RWPE2 (cell line): ENCODE results near the gene RNGTT.

ENCODE experiments used
- ATAC-seq: fragments of 200-7000 bp; cut with Tn5 transposase; 3 replicates; pipeline ENCODE4 v1.9.1; 2021; ENCODE audit warnings: low read depth
- DNase-seq: peaks from one replicate; pipeline ENCODE4 v3.0.0-alpha.2; 2020; ENCODE audit warnings: low spot score
- H3K27ac ChIP-seq: fragments of 450-650 bp; 2 replicates; pipeline ENCODE4 v1.5.1; 2017; ENCODE audit warnings: mild to moderate bottlenecking; ENCODE audit not compliant: poor library complexity, severe bottlenecking
- H3K27me3 ChIP-seq: fragments of 250-450 bp; sonication (Bioruptor Pico); 2 replicates; pipeline ENCODE4 v1.5.1; 2021; ENCODE audit warnings: mild to moderate bottlenecking, moderate library complexity; ENCODE audit not compliant: insufficient read depth, poor library complexity, severe bottlenecking
- H3K36me3 ChIP-seq: fragments of 250-450 bp; sonication (Bioruptor Pico); 2 replicates; pipeline ENCODE4 v1.5.1; 2020; ENCODE audit warnings: low read depth, mild to moderate bottlenecking, moderate library complexity
- H3K4me1 ChIP-seq: fragments of 250-450 bp; sonication (Bioruptor Pico); 2 replicates; pipeline ENCODE4 v1.5.1; 2021; ENCODE audit warnings: mild to moderate bottlenecking, moderate library complexity; ENCODE audit not compliant: insufficient read depth, poor library complexity, severe bottlenecking
- H3K4me3 ChIP-seq: fragments of 250-450 bp; sonication (Bioruptor Pico); 2 replicates; pipeline ENCODE4 v1.5.1; 2021; ENCODE audit warnings: mild to moderate bottlenecking, moderate library complexity; ENCODE audit not compliant: severe bottlenecking
- H3K9me3 ChIP-seq: fragments of 250-450 bp; sonication (Bioruptor Pico); 2 replicates; pipeline ENCODE4 v1.5.1; 2021; ENCODE audit warnings: mild to moderate bottlenecking, moderate library complexity; ENCODE audit not compliant: severe bottlenecking
- TF ChIP-seq, protein P1 (sequence below): fragments of 450-650 bp; IDR thresholded peaks from one replicate; pipeline ENCODE4 v1.5.1; 2017; ENCODE audit warnings: mild to moderate bottlenecking, moderate library complexity; ENCODE audit not compliant: poor library complexity, severe bottlenecking

The RNGTT gene

DNA sequence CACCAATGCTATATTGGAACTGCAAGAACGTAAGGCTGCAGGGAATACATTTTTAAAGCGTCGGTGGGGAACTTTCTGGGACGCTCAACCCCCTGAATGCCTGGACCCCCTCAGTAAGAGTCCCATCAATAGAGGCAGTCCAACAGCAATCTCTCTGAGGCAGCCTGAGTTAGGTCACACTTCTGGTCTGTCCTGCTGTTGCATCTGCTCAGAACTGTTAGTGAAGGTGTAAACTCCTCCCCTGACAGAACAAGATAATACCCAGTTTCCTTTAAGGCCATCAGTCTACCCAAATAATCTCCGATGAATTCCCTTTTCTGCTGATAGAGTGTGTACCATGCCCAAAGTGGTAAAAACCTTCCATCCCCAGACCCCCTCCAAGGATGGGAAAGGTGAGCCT is 1.1 kb upstream of the RNGTT start:
- Histone ChIP-seq H3K27me3 (no peaks in the 10 kb centered on the region), H3K9me3 (peaks cover 9% of the 10 kb centered on the region), H3K36me3 (peaks cover 8% of the 10 kb centered on the region; the same call in 1 of the 2 replicates), H3K27ac (peak overlapping the region; percentile 45), H3K4me3 (peak overlapping the region; percentile 81), H3K4me1 (no peaks in the 10 kb centered on the region)
- ATAC-seq (no peak), DNase-seq (no peak)
- TF ChIP-seq, protein P1, sequence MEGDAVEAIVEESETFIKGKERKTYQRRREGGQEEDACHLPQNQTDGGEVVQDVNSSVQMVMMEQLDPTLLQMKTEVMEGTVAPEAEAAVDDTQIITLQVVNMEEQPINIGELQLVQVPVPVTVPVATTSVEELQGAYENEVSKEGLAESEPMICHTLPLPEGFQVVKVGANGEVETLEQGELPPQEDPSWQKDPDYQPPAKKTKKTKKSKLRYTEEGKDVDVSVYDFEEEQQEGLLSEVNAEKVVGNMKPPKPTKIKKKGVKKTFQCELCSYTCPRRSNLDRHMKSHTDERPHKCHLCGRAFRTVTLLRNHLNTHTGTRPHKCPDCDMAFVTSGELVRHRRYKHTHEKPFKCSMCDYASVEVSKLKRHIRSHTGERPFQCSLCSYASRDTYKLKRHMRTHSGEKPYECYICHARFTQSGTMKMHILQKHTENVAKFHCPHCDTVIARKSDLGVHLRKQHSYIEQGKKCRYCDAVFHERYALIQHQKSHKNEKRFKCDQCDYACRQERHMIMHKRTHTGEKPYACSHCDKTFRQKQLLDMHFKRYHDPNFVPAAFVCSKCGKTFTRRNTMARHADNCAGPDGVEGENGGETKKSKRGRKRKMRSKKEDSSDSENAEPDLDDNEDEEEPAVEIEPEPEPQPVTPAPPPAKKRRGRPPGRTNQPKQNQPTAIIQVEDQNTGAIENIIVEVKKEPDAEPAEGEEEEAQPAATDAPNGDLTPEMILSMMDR = no peak

DNA sequence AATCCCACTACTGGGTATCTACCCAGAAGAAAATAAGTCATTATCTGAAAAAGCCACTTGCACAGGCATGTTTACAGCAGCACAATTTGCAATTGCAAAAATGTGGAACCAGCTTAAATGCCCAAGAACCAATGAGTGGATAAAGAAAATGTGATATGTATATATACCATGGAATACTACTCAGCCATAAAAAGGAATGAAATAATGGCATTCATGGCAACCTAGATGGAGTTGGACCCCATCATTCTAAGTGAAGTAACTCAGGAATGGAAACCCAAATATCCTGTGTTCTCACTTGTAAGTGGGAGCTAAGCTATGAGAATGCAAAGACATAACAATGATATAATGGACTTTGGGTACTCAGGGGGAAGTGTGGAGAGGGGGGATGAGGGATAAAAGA is 4.6 kb downstream of the RNGTT start:
- Histone ChIP-seq H3K36me3 (peaks cover 14% of the 10 kb centered on the region), H3K4me1 (no peaks in the 10 kb centered on the region)
- no peak for ATAC-seq

DNA sequence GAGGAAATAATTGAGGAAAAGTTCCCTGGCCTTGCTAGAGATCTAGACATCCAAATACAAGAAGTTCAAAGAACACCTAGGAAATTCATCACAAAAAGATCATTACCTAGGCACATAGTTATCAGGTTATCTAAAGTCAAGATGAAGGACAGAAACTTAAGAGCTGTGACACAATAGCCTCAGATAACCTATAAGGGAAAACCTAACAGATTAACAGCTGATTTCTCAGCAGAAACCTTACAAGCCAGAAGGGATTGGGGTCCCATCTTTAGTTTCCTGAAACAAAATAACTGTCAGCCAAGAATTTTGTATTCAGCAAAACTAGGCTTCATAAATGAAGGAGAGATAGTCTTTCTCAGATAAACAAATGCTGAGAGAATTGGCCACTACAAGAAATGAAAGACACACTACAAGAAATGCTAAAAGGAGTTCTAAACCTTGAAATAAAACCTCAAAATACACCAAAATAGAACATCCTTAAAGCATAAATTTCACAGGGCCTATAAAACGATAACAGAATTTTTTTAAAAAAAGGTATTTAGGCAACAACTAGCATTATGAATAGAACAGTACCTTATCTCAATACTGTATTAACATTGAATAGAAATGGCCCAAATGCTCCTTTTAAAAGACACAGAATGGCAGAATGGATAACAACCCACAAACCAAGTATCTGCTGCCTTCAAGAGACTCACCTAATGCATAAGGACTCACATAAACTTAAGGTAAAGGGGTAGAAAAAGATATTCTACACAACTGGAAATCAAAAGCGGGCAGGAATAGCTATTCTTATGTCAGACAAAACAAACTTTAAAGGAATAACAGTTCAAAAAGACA is 9.7 kb downstream of the RNGTT start:
- H3K9me3 ChIP-seq = peaks cover 16% of the 10 kb centered on the region
- TF ChIP-seq, protein P1 = no peak
- no peaks in the 10 kb centered on the region for H3K4me1 ChIP-seq
- peaks cover 8% of the 10 kb centered on the region; the same call in 1 of the 2 replicates for H3K36me3 ChIP-seq
- H3K27me3 ChIP-seq = no peaks in the 10 kb centered on the region
- ATAC-seq = no peak
- no peak overlapping the region for H3K27ac ChIP-seq
- DNase-seq = no peak
- no peak overlapping the region for H3K4me3 ChIP-seq

More for the DNA sequence above, 4.6 kb downstream of the RNGTT start:
- DNase-seq = no peak
- TF ChIP-seq, protein P1 = no peak
- no peak overlapping the region for H3K27ac ChIP-seq
- H3K4me3 ChIP-seq = no peak overlapping the region
- H3K27me3 ChIP-seq = no peaks in the 10 kb centered on the region
- H3K9me3 ChIP-seq = peaks cover 7% of the 10 kb centered on the region

DNA sequence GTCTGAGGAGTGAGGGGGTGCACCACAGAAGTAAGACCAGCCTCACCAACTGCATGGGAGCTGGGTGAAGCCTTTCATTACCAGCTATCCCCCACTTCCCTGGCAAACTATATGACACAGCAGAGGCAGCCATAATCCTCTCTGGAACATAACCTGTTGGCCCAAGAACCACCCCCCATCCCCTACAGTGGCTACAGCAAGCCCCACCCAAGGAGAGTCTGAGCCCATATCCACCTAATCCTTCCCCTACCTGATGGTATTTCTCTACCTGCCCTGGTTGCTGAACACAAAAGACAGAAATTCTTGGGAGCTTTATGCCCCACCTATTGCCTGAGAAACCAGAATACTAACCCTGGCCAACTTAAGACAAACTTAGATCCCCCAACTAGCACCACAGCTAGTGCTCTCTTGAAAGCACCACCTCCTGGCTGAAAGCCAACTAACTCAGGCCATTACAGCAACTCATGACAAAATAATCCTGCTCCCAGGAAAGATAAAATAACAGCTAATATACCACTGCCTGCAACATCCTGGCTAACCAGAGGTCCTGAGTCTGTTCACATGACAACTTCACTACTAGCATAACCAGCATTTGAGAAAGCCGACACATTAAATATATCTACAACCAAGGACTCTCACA is 11.2 kb downstream of the RNGTT start:
- ATAC-seq (no peak), DNase-seq (no peak)
- H3K9me3 ChIP-seq = peaks cover 10% of the 10 kb centered on the region
- H3K36me3 ChIP-seq = peaks cover 8% of the 10 kb centered on the region; the same call in 1 of the 2 replicates
- H3K27me3 ChIP-seq = no peaks in the 10 kb centered on the region
- no peak overlapping the region for H3K4me3 ChIP-seq
- no peak overlapping the region for H3K27ac ChIP-seq
- H3K4me1 ChIP-seq = no peaks in the 10 kb centered on the region
- TF ChIP-seq, protein P1 = no peak
